ENCODE results near the gene DAB2IP.

The DAB2IP gene

DNA sequence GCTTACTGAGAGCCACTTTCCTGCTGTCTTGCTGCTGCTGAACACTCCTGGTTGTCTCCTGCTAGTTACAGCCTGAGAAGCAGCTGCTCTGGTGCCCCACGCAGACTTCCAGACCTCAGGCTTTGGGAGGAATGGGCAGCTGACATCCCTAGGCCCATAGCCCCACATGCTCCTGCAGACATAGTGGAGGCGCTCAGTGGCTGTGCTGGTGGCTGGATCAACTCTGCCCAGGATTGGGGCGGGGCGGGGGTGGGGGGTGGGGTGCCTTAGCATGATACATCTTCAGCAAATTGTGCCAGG, 93.9 kb downstream of the DAB2IP start:
- DNase-seq (ENCODE audit: low read depth), result no peak
- TF ChIP-seq, protein P1, sequence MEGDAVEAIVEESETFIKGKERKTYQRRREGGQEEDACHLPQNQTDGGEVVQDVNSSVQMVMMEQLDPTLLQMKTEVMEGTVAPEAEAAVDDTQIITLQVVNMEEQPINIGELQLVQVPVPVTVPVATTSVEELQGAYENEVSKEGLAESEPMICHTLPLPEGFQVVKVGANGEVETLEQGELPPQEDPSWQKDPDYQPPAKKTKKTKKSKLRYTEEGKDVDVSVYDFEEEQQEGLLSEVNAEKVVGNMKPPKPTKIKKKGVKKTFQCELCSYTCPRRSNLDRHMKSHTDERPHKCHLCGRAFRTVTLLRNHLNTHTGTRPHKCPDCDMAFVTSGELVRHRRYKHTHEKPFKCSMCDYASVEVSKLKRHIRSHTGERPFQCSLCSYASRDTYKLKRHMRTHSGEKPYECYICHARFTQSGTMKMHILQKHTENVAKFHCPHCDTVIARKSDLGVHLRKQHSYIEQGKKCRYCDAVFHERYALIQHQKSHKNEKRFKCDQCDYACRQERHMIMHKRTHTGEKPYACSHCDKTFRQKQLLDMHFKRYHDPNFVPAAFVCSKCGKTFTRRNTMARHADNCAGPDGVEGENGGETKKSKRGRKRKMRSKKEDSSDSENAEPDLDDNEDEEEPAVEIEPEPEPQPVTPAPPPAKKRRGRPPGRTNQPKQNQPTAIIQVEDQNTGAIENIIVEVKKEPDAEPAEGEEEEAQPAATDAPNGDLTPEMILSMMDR (IDR thresholded peaks at IDR 0.05; ENCODE audit: insufficient read depth, low read depth, low read length, missing control alignments), result no peak
- no peak overlapping the region for H3K4me3 ChIP-seq (ENCODE audit: low read length)

DNA sequence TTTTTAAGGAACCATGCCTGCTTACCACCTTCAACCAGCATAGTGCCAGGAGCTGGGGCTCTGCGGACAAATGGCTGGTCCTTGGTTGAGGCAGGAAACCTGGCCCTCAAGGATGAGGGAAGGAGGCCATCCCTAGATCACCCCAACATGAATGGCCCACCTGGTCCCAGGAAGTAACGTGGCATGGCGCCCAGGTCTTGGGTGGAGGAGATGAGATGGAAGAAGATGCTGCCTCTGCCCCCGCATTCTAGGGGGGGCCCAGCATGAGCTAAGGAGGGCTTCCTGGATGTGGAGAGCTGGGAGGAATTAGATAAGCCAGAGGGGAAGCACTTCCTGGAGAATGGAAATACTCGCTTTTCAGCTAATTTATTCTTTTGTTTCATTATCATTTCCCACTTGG, 95.0 kb downstream of the DAB2IP start:
- no peak for DNase-seq (ENCODE audit: low read depth)
- TF ChIP-seq, protein P1 (IDR thresholded peaks at IDR 0.05; ENCODE audit: insufficient read depth, low read depth, low read length, missing control alignments), result no peak
- no peak overlapping the region for H3K4me3 ChIP-seq (ENCODE audit: low read length)

DNA sequence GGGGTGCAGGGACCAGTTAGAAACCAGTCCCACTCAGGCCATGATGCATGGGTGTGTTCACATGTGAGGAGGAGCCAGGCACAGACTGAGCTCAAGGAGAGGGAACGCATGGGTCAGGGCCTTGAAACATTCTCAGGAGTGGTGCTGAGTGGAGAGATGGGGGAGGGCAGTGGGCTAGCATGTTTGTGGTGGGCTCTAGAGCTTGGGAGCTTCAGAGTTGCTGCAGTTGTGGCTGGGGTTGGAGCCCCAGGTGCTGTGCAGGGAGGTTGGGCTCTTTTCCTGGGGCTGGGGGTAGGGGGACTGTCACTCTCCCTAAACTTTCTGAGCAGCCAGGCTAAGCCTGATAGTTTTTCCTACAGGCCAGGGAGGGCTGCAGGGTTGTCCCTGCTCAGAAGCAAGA, 95.4 kb downstream of the DAB2IP start:
- TF ChIP-seq, protein P1 (IDR thresholded peaks at IDR 0.05; ENCODE audit: insufficient read depth, low read depth, low read length, missing control alignments), result no peak
- no peak overlapping the region for H3K4me3 ChIP-seq (ENCODE audit: low read length)
- no peak for DNase-seq (ENCODE audit: low read depth)

DNA sequence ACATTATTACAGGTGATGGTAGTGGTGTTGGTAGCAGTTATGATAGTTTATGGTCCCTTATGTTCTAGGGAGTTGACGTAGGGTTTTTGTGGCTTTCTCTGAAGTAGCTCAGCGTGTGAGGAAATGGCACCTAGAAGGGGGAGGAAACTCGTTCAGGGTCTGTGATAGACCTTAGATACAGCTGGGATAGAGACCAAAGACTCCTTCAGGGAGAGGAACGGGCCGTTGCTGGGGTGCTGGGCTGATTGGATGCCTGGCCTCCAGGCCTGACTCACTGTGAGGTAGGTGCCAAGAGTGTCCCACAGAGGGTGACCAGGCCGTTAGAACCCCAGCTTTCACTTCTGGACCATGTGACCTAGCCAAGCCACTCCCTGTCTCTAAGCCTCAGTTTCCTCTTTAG, 96.6 kb downstream of the DAB2IP start:
- H3K4me3 ChIP-seq (ENCODE audit: low read length), result no peak overlapping the region
- DNase-seq (ENCODE audit: low read depth), result no peak
- TF ChIP-seq, protein P1 (IDR thresholded peaks at IDR 0.05; ENCODE audit: insufficient read depth, low read depth, low read length, missing control alignments), result no peak

DNA sequence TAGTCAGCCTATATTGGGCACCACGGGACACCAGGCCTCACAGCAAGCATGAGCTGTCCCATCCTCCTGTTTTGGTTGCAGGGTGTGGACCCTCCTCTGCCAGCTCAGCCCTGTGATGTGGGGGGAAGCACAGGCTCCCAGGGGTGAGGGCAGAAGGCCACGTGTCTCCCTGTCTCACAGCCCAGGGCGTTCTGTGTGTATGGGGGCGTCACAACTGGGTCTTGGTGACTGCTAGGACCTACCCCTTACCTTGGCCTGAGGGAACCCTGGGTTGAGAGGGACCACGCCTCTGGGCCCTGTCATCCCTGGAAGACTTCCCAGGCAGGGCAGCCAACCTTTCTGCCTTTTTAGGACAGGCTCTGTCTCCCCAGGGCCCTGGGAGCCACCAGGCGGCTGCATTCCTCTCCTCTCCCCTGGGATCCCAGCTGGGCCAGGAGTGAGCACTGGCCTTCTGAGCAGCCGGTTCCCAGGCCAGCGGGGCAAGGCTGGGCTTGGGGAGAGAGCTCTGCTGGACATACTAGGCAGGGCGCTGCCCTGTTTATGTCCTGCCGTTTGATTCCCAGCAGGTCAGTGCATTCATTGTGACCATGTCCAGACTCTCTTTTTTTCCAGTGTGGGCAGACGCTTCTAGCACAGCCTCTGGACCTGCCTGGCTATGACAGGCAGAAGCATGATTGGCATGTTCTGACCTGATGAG, 97.4 kb downstream of the DAB2IP start:
- TF ChIP-seq, protein P1 (IDR thresholded peaks at IDR 0.05; ENCODE audit: insufficient read depth, low read depth, low read length, missing control alignments), result no peak
- no peak overlapping the region for H3K4me3 ChIP-seq (ENCODE audit: low read length)
- peak; percentile 25 for DNase-seq (ENCODE audit: low read depth)

DNA sequence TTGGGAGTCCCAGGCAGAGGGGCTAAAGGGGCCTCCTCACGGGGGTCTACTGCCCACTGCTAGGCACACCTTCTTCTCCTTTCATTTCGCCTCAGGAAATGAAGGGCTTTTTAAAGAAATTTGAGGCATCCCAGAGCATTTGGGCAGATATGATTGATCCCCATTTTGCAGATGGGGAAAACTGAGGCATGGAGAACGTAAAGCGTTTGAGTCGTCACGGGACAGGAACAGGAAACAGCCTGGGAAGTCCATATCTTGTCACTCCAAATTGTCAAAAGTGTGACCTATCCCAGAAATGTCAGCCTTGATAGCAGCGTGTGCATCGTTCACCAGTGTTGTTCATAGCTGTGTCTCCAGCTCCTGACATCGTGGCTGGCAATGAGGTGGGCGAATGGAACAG, 98.2 kb downstream of the DAB2IP start:
- DNase-seq (ENCODE audit: low read depth), result no peak
- H3K4me3 ChIP-seq (ENCODE audit: low read length), result no peak overlapping the region
- TF ChIP-seq, protein P1 (IDR thresholded peaks at IDR 0.05; ENCODE audit: insufficient read depth, low read depth, low read length, missing control alignments), result no peak

DNA sequence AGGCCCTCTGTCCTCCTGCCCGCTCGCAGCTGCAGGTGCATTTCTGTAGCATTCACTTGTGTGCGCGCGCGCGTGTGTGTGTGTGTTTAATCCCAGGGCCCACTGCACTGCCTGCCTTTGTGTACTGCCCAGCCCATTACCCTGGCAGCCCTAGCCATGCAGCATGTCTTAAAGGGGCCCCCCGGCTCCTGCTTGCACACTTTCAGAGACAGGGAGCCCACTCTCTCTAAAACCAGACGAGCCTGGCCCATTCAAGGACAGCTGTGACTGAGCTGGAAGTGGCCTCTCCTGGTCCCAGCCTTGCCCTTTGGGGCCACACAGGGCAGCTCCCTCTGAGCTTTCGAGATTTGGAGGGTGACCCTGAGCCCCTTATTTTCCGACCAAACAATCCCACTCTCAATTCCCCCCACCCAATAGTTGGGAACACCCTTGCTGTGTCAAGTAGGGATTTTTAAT, 98.9 kb downstream of the DAB2IP start:
- TF ChIP-seq, protein P1 (IDR thresholded peaks at IDR 0.05; ENCODE audit: insufficient read depth, low read depth, low read length, missing control alignments), result no peak
- H3K4me3 ChIP-seq (ENCODE audit: low read length), result no peak overlapping the region
- DNase-seq (ENCODE audit: low read depth), result no peak
